HepG2 (cell line): ENCODE results near the gene ATPAF2. TPM values are rescaled to one million over a fixed set of nuclear protein-coding genes. Genes with fewer than 3 reads are reported as not detected.

Experiments
- CHD2 ChIP-seq: IDR thresholded peaks from 2 replicates; pipeline ENCODE4 v1.6.1; 2011; ENCODE audit warnings: low read depth, low read length, improper control_type of control experiment
- FOXK2 ChIP-seq: fragments of 450-650 bp; IDR thresholded peaks from 2 replicates; pipeline ENCODE4 v1.6.1; 2016
- HCFC1 ChIP-seq: fragments of 150-350 bp; IDR thresholded peaks from 2 replicates; pipeline ENCODE4 v1.6.1; 2014; ENCODE audit warnings: low read depth, low read length
- HIVEP1 ChIP-seq: sonication (generic); formaldehyde crosslinking; IDR thresholded peaks from 2 replicates; pipeline ENCODE4 v1.4.0; 2020; ENCODE audit warnings: mild to moderate bottlenecking, missing genetic modification reagents
- KDM1A ChIP-seq: IDR thresholded peaks from 2 replicates; pipeline ENCODE4 v1.6.1; 2016; ENCODE audit warnings: missing compliant biosample characterization
- KDM2A ChIP-seq: sonication (generic); formaldehyde crosslinking; IDR thresholded peaks from 2 replicates; pipeline ENCODE4 v1.4.0; 2020; ENCODE audit warnings: low read depth, missing genetic modification reagents, borderline replicate concordance
- KDM5A ChIP-seq: fragments of 200-600 bp; sonication (generic); IDR thresholded peaks from 2 replicates; pipeline ENCODE4 v1.7.0; 2018; ENCODE audit warnings: antibody characterized with exemption, mild to moderate bottlenecking, low read length, borderline replicate concordance
- NPAS2 ChIP-seq: sonication (generic); formaldehyde crosslinking; IDR thresholded peaks from 2 replicates; pipeline ENCODE4 v1.8.0; 2022; ENCODE audit warnings: mild to moderate bottlenecking, missing genetic modification reagents, borderline replicate concordance
- SNAI1 ChIP-seq: sonication (generic); formaldehyde crosslinking; IDR thresholded peaks from 2 replicates; pipeline ENCODE4 v1.5.0; 2020; ENCODE audit warnings: mild to moderate bottlenecking, missing genetic modification reagents, borderline replicate concordance
- SP1 ChIP-seq, 2 experiments: fragments of 450-650 bp in 1 of 2; sonication (generic) in 1 of 2; formaldehyde crosslinking in 1 of 2; IDR thresholded peaks; 2 replicates each; pipeline versions ENCODE4 v1.4.0 to v1.6.1; 2016 to 2020; ENCODE audit warnings: missing genetic modification reagents in 1 of 2
- STAG1 ChIP-seq: sonication (generic); formaldehyde crosslinking; IDR thresholded peaks from 2 replicates; pipeline ENCODE4 v1.4.0; 2020; ENCODE audit warnings: missing genetic modification reagents
- TRIM24 ChIP-seq: sonication (generic); formaldehyde crosslinking; IDR thresholded peaks from 2 replicates; pipeline ENCODE4 v1.8.0; 2022; ENCODE audit warnings: mild to moderate bottlenecking, missing genetic modification reagents
- ZNF234 ChIP-seq: sonication (generic); formaldehyde crosslinking; conservative IDR thresholded peaks from 2 replicates; pipeline ENCODE4 v1.5.1; 2020; ENCODE audit warnings: mild to moderate bottlenecking, missing genetic modification reagents
- ZNF263 ChIP-seq: sonication (generic); formaldehyde crosslinking; IDR thresholded peaks from 2 replicates; pipeline ENCODE4 v1.4.0; 2020; ENCODE audit warnings: missing genetic modification reagents
- ZNF446 ChIP-seq: sonication (generic); formaldehyde crosslinking; IDR thresholded peaks from 2 replicates; pipeline ENCODE4 v1.5.0; 2020; ENCODE audit warnings: mild to moderate bottlenecking, missing genetic modification reagents
- ZNF530 ChIP-seq: sonication (generic); formaldehyde crosslinking; IDR thresholded peaks from 2 replicates; pipeline ENCODE4 v1.5.0; 2020; ENCODE audit warnings: low read depth, mild to moderate bottlenecking, missing genetic modification reagents
- ZNF556 ChIP-seq: sonication (generic); formaldehyde crosslinking; IDR thresholded peaks from 2 replicates; pipeline ENCODE4 v1.4.0; 2020; ENCODE audit warnings: mild to moderate bottlenecking, missing genetic modification reagents, borderline replicate concordance
- ZNF564 ChIP-seq: sonication (generic); formaldehyde crosslinking; IDR thresholded peaks from 2 replicates; pipeline ENCODE4 v1.8.1; 2023; ENCODE audit warnings: mild to moderate bottlenecking, missing genetic modification reagents
- ZNF792 ChIP-seq: IDR thresholded peaks from 2 replicates; pipeline ENCODE4 v1.6.1; 2016
- polyA plus RNA-seq, 8 experiments: library from polyadenylated mRNA; depleted of rRNA in 3 of 8; stranded (reverse) in 7 of 8; unstranded in 1 of 8; fragments of >200 nt; fragmentation: Illumina TruSeq in 4 of 8; extraction: Trizol in 4 of 8; gene quantifications; 2 replicates each; pipeline versions ENCODE4 v1.2.1 to v1.2.3, GENCODE V29; 2011 to 2016; ENCODE audit warnings: low read depth in 4 of 8, missing spikeins in 1 of 8, mixed read lengths in 1 of 8; ENCODE audit not compliant: insufficient read depth in 1 of 8
- total RNA-seq, 5 experiments: library from RNA; depleted of rRNA; stranded (reverse); fragments of >200 nt; fragmentation: Illumina TruSeq; extraction: Trizol; gene quantifications; 2 replicates each; pipeline ENCODE4 v1.2.3, GENCODE V29; 2016; ENCODE audit warnings: low read depth in 1 of 5
- TF ChIP-seq, protein P1 (sequence below): sonication (generic); formaldehyde crosslinking; IDR thresholded peaks from 2 replicates; pipeline ENCODE4 v1.9.0; 2021; ENCODE audit warnings: missing genetic modification reagents, borderline replicate concordance
- TF ChIP-seq, protein P2 (sequence below): sonication (generic); formaldehyde crosslinking; IDR thresholded peaks from 2 replicates; pipeline ENCODE4 v1.4.0; 2020; ENCODE audit warnings: missing genetic modification reagents
- TF ChIP-seq, protein P3 (sequence below): sonication (generic); formaldehyde crosslinking; IDR thresholded peaks from 2 replicates; pipeline ENCODE4 v1.5.0; 2020; ENCODE audit warnings: missing genetic modification reagents, mild to moderate bottlenecking, borderline replicate concordance
- TF ChIP-seq, protein P4 (sequence below): sonication (generic); formaldehyde crosslinking; IDR thresholded peaks from 2 replicates; pipeline ENCODE4 v1.8.0; 2022; ENCODE audit warnings: missing genetic modification reagents, low read depth, mild to moderate bottlenecking, borderline replicate concordance
- TF ChIP-seq, protein P5 (sequence below): sonication (generic); formaldehyde crosslinking; IDR thresholded peaks from 2 replicates; pipeline ENCODE4 v1.4.0; 2020; ENCODE audit warnings: missing genetic modification reagents, borderline replicate concordance

ATPAF2 gene
- total and polyA plus RNA-seq, 2 of the 13 experiments (the other 11 are each of a cell fraction or from before 2014, with no cell fraction given), result 15.0 to 16.5 TPM

DNA sequence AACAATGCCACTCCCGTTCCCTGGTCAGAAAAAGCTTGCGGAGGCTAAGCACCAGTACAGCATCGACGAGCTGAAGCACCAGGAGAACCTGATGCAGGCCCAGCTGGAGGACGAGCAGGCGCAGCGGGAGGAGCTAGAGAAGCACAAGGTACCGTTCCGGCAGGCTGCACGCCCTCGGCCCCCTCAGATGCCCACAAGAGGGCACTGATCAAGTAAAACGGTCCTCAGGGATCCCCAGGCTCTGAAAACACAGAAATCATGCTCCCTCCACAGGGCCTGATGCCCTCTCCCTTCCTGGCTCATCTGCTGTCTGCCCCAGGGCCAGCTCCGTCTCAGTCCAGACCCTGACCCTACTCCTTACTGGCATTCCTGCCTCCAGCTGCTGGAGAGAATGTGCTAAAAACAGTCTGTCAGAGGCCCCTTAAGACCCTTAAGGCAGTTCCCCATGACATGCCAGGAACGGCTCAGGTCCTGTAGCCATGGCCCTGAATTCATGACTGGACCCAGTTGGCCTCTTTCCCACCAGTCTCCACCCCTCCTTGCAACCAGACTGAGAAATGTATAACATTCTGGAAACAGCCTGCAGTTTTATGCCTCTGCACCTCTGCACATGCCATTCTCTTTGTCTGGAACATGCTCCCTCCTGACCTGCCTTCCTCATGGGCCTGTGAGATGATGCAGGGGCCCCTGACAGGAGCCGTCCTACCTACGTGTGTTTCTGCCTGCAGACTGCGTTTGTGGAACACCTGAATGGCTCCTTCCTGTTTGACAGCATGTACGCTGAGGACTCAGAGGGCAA is 44.5 kb downstream of the ATPAF2 start (continued):
- TF ChIP-seq, protein P1, sequence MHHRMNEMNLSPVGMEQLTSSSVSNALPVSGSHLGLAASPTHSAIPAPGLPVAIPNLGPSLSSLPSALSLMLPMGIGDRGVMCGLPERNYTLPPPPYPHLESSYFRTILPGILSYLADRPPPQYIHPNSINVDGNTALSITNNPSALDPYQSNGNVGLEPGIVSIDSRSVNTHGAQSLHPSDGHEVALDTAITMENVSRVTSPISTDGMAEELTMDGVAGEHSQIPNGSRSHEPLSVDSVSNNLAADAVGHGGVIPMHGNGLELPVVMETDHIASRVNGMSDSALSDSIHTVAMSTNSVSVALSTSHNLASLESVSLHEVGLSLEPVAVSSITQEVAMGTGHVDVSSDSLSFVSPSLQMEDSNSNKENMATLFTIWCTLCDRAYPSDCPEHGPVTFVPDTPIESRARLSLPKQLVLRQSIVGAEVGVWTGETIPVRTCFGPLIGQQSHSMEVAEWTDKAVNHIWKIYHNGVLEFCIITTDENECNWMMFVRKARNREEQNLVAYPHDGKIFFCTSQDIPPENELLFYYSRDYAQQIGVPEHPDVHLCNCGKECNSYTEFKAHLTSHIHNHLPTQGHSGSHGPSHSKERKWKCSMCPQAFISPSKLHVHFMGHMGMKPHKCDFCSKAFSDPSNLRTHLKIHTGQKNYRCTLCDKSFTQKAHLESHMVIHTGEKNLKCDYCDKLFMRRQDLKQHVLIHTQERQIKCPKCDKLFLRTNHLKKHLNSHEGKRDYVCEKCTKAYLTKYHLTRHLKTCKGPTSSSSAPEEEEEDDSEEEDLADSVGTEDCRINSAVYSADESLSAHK (CRISPR knock-in tag), result no peak
- no peak for TF ChIP-seq KDM5A
- TF ChIP-seq CHD2, result no peak
- no peak for TF ChIP-seq ZNF530 (CRISPR knock-in tag)
- TF ChIP-seq, protein P2, sequence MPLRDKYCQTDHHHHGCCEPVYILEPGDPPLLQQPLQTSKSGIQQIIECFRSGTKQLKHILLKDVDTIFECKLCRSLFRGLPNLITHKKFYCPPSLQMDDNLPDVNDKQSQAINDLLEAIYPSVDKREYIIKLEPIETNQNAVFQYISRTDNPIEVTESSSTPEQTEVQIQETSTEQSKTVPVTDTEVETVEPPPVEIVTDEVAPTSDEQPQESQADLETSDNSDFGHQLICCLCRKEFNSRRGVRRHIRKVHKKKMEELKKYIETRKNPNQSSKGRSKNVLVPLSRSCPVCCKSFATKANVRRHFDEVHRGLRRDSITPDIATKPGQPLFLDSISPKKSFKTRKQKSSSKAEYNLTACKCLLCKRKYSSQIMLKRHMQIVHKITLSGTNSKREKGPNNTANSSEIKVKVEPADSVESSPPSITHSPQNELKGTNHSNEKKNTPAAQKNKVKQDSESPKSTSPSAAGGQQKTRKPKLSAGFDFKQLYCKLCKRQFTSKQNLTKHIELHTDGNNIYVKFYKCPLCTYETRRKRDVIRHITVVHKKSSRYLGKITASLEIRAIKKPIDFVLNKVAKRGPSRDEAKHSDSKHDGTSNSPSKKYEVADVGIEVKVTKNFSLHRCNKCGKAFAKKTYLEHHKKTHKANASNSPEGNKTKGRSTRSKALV (CRISPR knock-in tag), result no peak
- peak; percentile 91 for TF ChIP-seq ZNF263
- TF ChIP-seq ZNF446 (CRISPR knock-in tag), result no peak
- TF ChIP-seq, protein P3, sequence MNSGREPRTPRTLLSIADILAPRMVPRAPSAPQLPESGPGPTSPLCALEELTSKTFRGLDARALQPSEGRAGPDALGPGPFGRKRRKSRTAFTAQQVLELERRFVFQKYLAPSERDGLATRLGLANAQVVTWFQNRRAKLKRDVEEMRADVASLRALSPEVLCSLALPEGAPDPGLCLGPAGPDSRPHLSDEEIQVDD, result no peak
- no peak for TF ChIP-seq KDM1A (CRISPR knock-in tag)
- peak; percentile 68 for TF ChIP-seq STAG1 (CRISPR knock-in tag)
- TF ChIP-seq SNAI1 (CRISPR knock-in tag), result no peak
- no peak for TF ChIP-seq ZNF234 (CRISPR knock-in tag)
- peak; percentile 58; the same call in 1 of the 2 replicates for TF ChIP-seq KDM2A (CRISPR knock-in tag)
- TF ChIP-seq HCFC1, result no peak
- no peak for TF ChIP-seq HIVEP1
- no peak for TF ChIP-seq NPAS2 (CRISPR knock-in tag)
- TF ChIP-seq, protein P4, sequence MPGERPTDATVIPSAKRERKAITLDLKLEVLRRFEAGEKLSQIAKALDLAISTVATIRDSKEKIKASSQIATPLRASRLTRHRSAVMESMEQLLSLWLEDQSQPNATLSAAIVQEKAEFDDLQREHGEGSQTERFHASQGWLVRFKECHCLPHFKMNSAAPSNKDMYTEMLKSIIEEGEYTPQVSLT (CRISPR knock-in tag), result no peak
- TF ChIP-seq SP1 (IDR thresholded peaks at IDR 0.05), result no peak
- TF ChIP-seq SP1 (CRISPR knock-in tag; IDR thresholded peaks at IDR 0.05), result no peak
- TF ChIP-seq ZNF556 (CRISPR knock-in tag), result no peak
- TF ChIP-seq ZNF792 (CRISPR knock-in tag), result no peak
- TF ChIP-seq TRIM24 (CRISPR knock-in tag), result no peak
- no peak for TF ChIP-seq ZNF564 (CRISPR knock-in tag)
- no peak for TF ChIP-seq FOXK2
- TF ChIP-seq, protein P5, sequence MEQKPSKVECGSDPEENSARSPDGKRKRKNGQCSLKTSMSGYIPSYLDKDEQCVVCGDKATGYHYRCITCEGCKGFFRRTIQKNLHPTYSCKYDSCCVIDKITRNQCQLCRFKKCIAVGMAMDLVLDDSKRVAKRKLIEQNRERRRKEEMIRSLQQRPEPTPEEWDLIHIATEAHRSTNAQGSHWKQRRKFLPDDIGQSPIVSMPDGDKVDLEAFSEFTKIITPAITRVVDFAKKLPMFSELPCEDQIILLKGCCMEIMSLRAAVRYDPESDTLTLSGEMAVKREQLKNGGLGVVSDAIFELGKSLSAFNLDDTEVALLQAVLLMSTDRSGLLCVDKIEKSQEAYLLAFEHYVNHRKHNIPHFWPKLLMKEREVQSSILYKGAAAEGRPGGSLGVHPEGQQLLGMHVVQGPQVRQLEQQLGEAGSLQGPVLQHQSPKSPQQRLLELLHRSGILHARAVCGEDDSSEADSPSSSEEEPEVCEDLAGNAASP (CRISPR knock-in tag), result no peak
